Rectal smooth muscle tissue (tissue), 1 donor: ENCODE results near the gene ZNF358.

Experiments
- H3K27ac ChIP-seq: one replicate; pipeline ENCODE4 v1.7.0; 2013; ENCODE audit warnings: low read depth, low read length, inconsistent platforms
- H3K27me3 ChIP-seq: one replicate; pipeline ENCODE4 v1.7.0; 2013; ENCODE audit warnings: low read length; ENCODE audit not compliant: control insufficient read depth, insufficient read depth
- H3K36me3 ChIP-seq: one replicate; pipeline ENCODE4 v1.7.0; 2013; ENCODE audit warnings: low read length; ENCODE audit not compliant: control insufficient read depth, insufficient read depth
- H3K4me1 ChIP-seq: one replicate; pipeline ENCODE4 v1.7.0; 2013; ENCODE audit warnings: low read length; ENCODE audit not compliant: control insufficient read depth, insufficient read depth
- H3K4me3 ChIP-seq: one replicate; pipeline ENCODE4 v1.7.0; 2013; ENCODE audit warnings: low read length
- H3K9ac ChIP-seq: one replicate; pipeline ENCODE4 v1.7.0; 2013; ENCODE audit warnings: low read length

Gene ZNF358

GRCh38 chr19:7494416-7495098 lies 21.3 kb upstream of the ZNF358 start:
- Histone ChIP-seq H3K27me3 (no peaks in the 10 kb centered on the region), H3K36me3 (no peaks in the 10 kb centered on the region), H3K27ac (peak overlapping the region; percentile 60), H3K4me3 (no peak overlapping the region), H3K9ac (no peak overlapping the region), H3K4me1 (no peaks in the 10 kb centered on the region)

GRCh38 chr19:7497292-7497691 lies 18.6 kb upstream of the ZNF358 start:
- Histone ChIP-seq H3K36me3 (no peaks in the 10 kb centered on the region), H3K9ac (no peak overlapping the region), H3K27me3 (no peaks in the 10 kb centered on the region), H3K4me1 (no peaks in the 10 kb centered on the region), H3K4me3 (no peak overlapping the region), H3K27ac (no peak overlapping the region)

DNA sequence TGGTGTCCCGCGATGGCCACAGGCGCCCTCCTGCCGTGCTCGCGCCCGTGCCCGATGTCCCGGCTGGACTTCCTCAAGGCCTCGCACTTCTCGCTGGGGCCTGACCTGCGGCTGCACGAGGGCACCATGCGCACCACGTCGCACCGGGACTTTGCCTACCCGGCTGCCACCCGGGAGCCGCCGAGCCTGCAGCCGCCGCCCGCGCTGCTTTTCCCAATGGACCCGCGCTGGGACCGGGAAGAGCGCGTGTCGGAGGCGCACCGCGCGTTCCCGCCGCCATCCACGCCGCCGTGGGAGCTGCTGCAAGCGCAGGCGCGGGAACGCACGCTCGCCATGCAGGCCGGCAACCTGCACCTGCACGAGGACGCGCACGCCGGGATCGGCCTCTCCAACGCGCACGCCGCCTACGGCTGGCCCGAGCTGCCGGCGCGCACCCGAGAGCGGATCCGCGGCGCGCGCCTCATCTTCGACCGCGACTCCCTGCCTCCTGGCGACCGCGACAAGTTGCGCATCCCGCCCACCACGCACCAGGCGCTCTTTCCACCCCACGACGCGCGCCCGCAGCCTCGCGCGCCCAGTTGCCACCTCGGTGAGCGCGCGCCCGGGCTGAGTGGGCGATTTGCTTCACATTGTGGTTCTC lies 15.0 kb upstream of the ZNF358 start:
- Histone ChIP-seq H3K9ac (no peak overlapping the region), H3K27me3 (peaks cover 3% of the 10 kb centered on the region), H3K4me1 (no peaks in the 10 kb centered on the region), H3K4me3 (peak overlapping the region; percentile 64), H3K36me3 (no peaks in the 10 kb centered on the region), H3K27ac (no peak overlapping the region)

DNA sequence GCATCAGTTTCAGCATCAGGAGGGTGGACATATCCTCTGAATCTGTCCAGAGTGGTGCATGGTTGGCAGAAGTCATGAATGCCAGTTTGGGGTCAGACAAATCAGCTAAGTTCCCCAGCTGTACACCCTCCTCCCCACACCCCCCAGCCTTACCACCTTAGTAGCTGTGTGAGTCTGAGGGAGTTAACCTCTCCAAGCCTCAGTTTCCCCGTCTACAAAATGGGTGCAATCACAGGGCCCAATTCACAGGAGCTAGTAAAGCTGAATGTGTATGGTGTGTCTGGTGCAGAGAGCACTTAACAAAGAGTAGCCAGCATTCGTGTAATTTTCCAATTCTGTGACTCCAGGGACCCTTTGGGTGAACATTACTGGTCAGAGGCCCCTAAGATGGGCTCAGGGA lies 13.4 kb upstream of the ZNF358 start:
- no peaks in the 10 kb centered on the region for H3K36me3 ChIP-seq
- H3K9ac ChIP-seq: no peak overlapping the region
- H3K27me3 ChIP-seq: peaks cover 3% of the 10 kb centered on the region
- H3K4me1 ChIP-seq: no peaks in the 10 kb centered on the region
- H3K27ac ChIP-seq: no peak overlapping the region
- H3K4me3 ChIP-seq: no peak overlapping the region

GRCh38 chr19:7504684-7505083 lies 11.2 kb upstream of the ZNF358 start:
- no peaks in the 10 kb centered on the region for H3K4me1 ChIP-seq
- no peaks in the 10 kb centered on the region for H3K36me3 ChIP-seq
- H3K4me3 ChIP-seq: no peak overlapping the region
- peaks cover 3% of the 10 kb centered on the region for H3K27me3 ChIP-seq
- no peak overlapping the region for H3K27ac ChIP-seq
- H3K9ac ChIP-seq: no peak overlapping the region

- Histone ChIP-seq H3K27me3 (peaks cover 3% of the 10 kb centered on the region), H3K27ac (no peak overlapping the region), H3K36me3 (no peaks in the 10 kb centered on the region), H3K4me1 (no peaks in the 10 kb centered on the region), H3K9ac (no peak overlapping the region), H3K4me3 (peak overlapping the region; percentile 48)
Observed at GRCh38 chr19:7505288-7505681, 10.6 kb upstream of the ZNF358 start.

GRCh38 chr19:7505682-7506384 lies 10.1 kb upstream of the ZNF358 start:
- Histone ChIP-seq H3K27ac (no peak overlapping the region), H3K9ac (no peak overlapping the region), H3K4me1 (no peaks in the 10 kb centered on the region), H3K27me3 (peaks cover 3% of the 10 kb centered on the region), H3K36me3 (no peaks in the 10 kb centered on the region), H3K4me3 (peak overlapping the region; percentile 48)

DNA sequence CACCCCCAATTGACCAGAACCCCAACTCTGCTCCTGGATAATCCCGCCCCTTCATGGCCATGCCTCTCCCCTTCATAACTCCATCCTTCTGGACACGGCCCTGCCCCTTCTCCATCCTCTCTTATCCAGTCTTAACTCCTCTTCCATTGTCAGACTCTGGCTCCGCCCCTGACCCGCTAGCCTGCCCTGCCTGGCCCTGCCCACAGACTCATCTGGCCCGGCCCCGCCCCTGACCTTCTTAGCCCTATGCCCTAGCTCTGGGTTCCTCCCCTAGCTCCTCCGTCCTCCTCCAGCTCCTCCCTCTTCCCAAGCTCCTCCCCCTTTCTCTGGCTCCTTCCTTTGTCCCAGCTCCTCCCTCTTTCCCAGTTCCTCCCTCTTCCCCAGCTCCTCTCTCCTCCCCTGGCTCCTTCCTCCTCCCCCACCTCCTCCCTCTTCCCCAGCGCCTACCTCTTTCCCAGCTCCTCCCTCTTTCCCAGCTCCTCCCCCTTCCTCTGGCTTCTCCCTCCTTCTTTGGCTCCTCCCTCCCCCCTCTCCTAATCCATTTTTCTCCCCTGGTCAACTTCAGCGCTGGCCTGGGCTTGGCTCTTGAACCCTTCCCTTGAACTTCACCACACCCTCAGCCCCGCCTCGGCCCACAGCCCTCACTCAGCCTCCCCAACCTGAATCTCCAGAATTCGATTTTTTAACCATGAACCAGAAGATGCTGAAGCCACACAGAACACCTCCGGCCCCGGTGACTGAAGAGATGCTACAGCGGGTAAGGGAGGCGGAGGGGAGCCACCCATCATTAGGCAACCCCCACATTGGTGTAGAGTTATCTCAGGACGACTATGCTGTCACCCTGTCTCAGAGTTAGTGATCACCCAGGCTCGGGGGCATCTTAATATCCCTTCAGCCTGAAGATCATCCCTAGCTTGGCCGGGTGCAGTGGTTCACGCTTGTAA lies 9.2 kb upstream of the ZNF358 start:
- no peaks in the 10 kb centered on the region for H3K36me3 ChIP-seq
- H3K27ac ChIP-seq: no peak overlapping the region
- H3K4me3 ChIP-seq: no peak overlapping the region
- no peaks in the 10 kb centered on the region for H3K4me1 ChIP-seq
- H3K27me3 ChIP-seq: peaks cover 3% of the 10 kb centered on the region
- H3K9ac ChIP-seq: no peak overlapping the region

DNA sequence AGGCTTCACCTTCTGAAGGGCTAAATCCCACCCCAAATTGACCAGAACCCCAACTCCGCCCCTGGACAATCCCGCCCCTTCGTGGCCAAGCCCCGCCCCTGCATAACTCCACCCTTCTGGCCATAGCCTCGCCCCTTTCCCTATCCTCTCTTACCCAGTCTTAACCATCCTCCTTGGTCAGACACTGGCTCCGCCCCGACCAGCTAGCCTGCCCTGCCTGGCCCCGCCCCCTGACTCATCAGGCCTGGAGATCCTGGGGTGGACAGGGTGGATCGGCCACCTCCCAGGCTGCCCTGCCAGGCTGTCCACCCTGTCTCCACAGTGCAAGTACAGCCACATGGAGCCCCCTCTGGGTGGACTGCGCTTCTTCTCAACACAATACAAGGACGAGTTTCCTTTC lies 8.0 kb upstream of the ZNF358 start:
- H3K27ac ChIP-seq: no peak overlapping the region
- no peak overlapping the region for H3K4me3 ChIP-seq
- H3K4me1 ChIP-seq: no peaks in the 10 kb centered on the region
- no peaks in the 10 kb centered on the region for H3K36me3 ChIP-seq
- peaks cover 3% of the 10 kb centered on the region for H3K27me3 ChIP-seq
- no peak overlapping the region for H3K9ac ChIP-seq

GRCh38 chr19:7509625-7510024 lies 6.3 kb upstream of the ZNF358 start:
- H3K27me3 ChIP-seq: peaks cover 3% of the 10 kb centered on the region
- H3K4me1 ChIP-seq: no peaks in the 10 kb centered on the region
- no peak overlapping the region for H3K4me3 ChIP-seq
- no peak overlapping the region for H3K27ac ChIP-seq
- H3K9ac ChIP-seq: no peak overlapping the region
- no peaks in the 10 kb centered on the region for H3K36me3 ChIP-seq

DNA sequence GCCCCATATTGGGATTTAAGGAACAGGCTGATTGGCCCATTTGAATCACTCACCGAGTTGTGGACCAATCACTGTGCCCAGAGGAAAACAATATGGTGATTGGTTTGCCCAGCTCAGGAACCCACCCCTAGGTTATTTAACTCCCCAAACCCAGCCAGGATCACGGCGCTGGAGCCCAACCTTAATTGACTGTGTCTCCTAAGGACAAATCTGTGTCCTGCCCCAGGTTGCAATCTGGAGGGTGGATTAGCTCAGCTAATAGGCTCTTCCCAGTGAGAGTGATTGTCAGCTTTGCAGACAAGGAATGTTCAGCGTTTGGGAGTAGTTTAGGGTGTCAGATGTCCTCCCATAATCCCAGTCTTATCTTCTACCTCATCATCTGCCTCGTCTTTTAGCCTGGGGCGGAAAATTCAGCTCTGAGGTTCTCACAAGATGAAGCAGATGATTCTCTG lies 3.5 kb upstream of the ZNF358 start:
- H3K9ac ChIP-seq: no peak overlapping the region
- no peaks in the 10 kb centered on the region for H3K36me3 ChIP-seq
- peaks cover 10% of the 10 kb centered on the region for H3K4me1 ChIP-seq
- no peak overlapping the region for H3K27ac ChIP-seq
- H3K27me3 ChIP-seq: no peaks in the 10 kb centered on the region
- no peak overlapping the region for H3K4me3 ChIP-seq
